OCI-LY7 (cell line): ENCODE measurements around the gene SYTL2. TPM values are rescaled to one million over a fixed set of nuclear protein-coding genes. Genes with fewer than 3 reads are reported as not detected.

ENCODE experiments used
- BruUV-seq: library from RNA; stranded (reverse); fragments of 400-500 nt; replicated peaks from 2 replicates; lab custom pipeline; 2021; lab: Mats Ljungman, UMichigan
- CTCF ChIA-PET: fragments of 300-600 bp; sonication (Branson Sonifier 250); formaldehyde crosslinking; loops from one replicate; lab custom pipeline; 2022; ENCODE audit warnings: antibody characterized with exemption; ENCODE audit not compliant: unreplicated experiment; lab: Charles Lee
- POLR2A ChIA-PET: fragments of 300-600 bp; sonication (Branson Sonifier 250); formaldehyde crosslinking; loops from one replicate; lab custom pipeline; 2022; ENCODE audit warnings: antibody characterized with exemption; lab: Charles Lee
- DNase-seq: peaks from one replicate; pipeline ENCODE4 v3.0.0-alpha.2; 2015; ENCODE audit warnings: low spot score
- H2AFZ ChIP-seq: fragments of 200-600 bp; sonication (generic), shearing (Covaris generic); 2 replicates; pipeline ENCODE4 v1.6.1; 2014; ENCODE audit warnings: mild to moderate bottlenecking, antibody characterized with exemption, low read length, moderate library complexity
- H3K27ac ChIP-seq: fragments of 200-600 bp; sonication (generic); 2 replicates; pipeline ENCODE4 v1.5.1; 2014; ENCODE audit warnings: mixed run types, low read depth, mild to moderate bottlenecking, moderate library complexity, low read length, inconsistent platforms; ENCODE audit not compliant: poor library complexity, severe bottlenecking
- H3K36me3 ChIP-seq: fragments of 200-600 bp; sonication (generic); 2 replicates; pipeline ENCODE4 v1.6.1; 2014; ENCODE audit warnings: mild to moderate bottlenecking, antibody characterized with exemption, low read length, moderate library complexity, mixed read lengths; ENCODE audit not compliant: insufficient read depth
- H3K4me1 ChIP-seq: fragments of 200-600 bp; sonication (generic); 2 replicates; pipeline ENCODE4 v1.5.1; 2014; ENCODE audit warnings: mild to moderate bottlenecking, low read length; ENCODE audit not compliant: insufficient read depth, poor library complexity, severe bottlenecking
- H3K4me2 ChIP-seq: fragments of 200-600 bp; sonication (generic); 2 replicates; pipeline ENCODE4 v1.6.1; 2014; ENCODE audit warnings: mild to moderate bottlenecking, low read length
- H3K4me3 ChIP-seq: fragments of 200-600 bp; sonication (generic); 2 replicates; pipeline ENCODE4 v1.5.1; 2014; ENCODE audit warnings: mild to moderate bottlenecking, low read depth, low read length; ENCODE audit not compliant: poor library complexity, severe bottlenecking
- H3K79me2 ChIP-seq: fragments of 200-600 bp; sonication (generic); 2 replicates; pipeline ENCODE4 v1.6.1; 2016; ENCODE audit warnings: low read depth, mild to moderate bottlenecking, low read length, moderate library complexity, mixed read lengths; ENCODE audit not compliant: insufficient read depth
- H3K9me2 ChIP-seq: fragments of 200-600 bp; sonication (generic); 2 replicates; pipeline ENCODE4 v1.6.1; 2016; ENCODE audit warnings: mild to moderate bottlenecking, low read length, mixed read lengths; ENCODE audit not compliant: insufficient read depth
- H3K9me3 ChIP-seq: fragments of 200-600 bp; sonication (generic); 2 replicates; pipeline ENCODE4 v1.6.1; 2014; ENCODE audit warnings: mild to moderate bottlenecking, mixed run types, low read length, mixed read lengths
- H4K20me1 ChIP-seq: fragments of 200-600 bp; sonication (generic); 2 replicates; pipeline ENCODE4 v1.6.1; 2014; ENCODE audit warnings: mild to moderate bottlenecking, antibody characterized with exemption, low read length, moderate library complexity, mixed read lengths; ENCODE audit not compliant: insufficient read depth
- EZH2phosphoT487 ChIP-seq: fragments of 200-600 bp; sonication (generic); IDR thresholded peaks from 2 replicates; pipeline ENCODE4 v1.6.1; 2018; ENCODE audit warnings: low read depth, borderline replicate concordance, mild to moderate bottlenecking, mixed run types, antibody characterized with exemption, low read length, moderate library complexity, mixed read lengths
- intact Hi-C: fragments of 100-400 bp; cut with micrococcal nuclease; formaldehyde crosslinking; loops from one replicate; pipeline ENCODE4 v1.10.0; 2022; ENCODE audit not compliant: unreplicated experiment
- total RNA-seq, 2 experiments: library from RNA; depleted of rRNA in 1 of 2; stranded (reverse); fragments of >200 nt in 1 of 2; shearing (Covaris generic) in 1 of 2; gene quantifications; 2 replicates each; pipeline ENCODE4 v1.2.3, GENCODE V29; 2014 to 2022
- TF ChIP-seq, protein P1 (sequence below): fragments of 200-600 bp; sonication (generic); conservative IDR thresholded peaks from 2 replicates; pipeline ENCODE4 v1.5.1; 2014; ENCODE audit warnings: mild to moderate bottlenecking, antibody characterized with exemption, low read length, moderate library complexity, mixed read lengths

SYTL2 gene
- total RNA-seq, 2 experiments from 2014 or later, result 2.6 to 5.1 TPM

DNA sequence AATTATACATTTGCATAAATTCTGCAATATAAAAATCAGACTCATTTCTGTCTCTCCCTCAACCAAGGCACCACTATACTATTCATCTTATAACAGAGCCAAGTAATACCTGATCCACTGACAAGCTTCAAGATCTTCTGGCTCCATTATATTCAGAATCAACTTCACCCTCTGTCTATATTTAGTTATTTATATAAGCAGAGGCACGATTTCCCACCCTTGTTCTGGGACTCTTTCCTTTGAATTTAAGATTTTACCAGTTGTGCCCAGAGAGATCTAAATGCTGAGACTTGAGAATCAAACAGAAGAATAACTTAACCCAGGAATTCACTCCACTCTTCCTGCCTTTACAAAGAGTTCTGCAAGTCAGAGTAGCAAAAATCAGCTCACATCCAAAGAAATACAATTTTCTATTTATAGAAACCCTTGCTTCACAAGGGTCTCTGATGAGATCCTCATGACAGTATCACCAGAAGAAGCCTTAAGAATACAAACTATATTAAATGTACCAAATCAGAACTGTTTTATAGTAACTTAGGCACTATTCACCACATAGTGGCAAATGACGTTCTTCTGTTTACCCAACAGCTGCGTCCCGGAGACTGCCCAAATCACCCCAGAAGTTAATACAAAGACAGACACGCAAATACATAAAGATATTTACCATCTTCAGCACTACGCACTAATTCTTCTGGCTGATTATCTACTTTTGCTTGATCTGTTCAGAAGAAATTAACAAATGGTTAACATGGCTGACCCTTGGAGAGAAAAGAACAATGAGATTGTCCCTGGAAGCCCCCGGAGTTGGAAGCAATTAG lies 92.6 kb downstream of the SYTL2 start:
- H3K4me2 ChIP-seq, result no peak overlapping the region
- no peak for TF ChIP-seq EZH2phosphoT487
- TF ChIP-seq, protein P1, sequence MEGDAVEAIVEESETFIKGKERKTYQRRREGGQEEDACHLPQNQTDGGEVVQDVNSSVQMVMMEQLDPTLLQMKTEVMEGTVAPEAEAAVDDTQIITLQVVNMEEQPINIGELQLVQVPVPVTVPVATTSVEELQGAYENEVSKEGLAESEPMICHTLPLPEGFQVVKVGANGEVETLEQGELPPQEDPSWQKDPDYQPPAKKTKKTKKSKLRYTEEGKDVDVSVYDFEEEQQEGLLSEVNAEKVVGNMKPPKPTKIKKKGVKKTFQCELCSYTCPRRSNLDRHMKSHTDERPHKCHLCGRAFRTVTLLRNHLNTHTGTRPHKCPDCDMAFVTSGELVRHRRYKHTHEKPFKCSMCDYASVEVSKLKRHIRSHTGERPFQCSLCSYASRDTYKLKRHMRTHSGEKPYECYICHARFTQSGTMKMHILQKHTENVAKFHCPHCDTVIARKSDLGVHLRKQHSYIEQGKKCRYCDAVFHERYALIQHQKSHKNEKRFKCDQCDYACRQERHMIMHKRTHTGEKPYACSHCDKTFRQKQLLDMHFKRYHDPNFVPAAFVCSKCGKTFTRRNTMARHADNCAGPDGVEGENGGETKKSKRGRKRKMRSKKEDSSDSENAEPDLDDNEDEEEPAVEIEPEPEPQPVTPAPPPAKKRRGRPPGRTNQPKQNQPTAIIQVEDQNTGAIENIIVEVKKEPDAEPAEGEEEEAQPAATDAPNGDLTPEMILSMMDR, result no peak
- H3K4me3 ChIP-seq, result no peak overlapping the region
- ChIA-PET POLR2A (interaction anchor here (0.7 kb wide), 1 partner anchor 680 kb away, joined by 3 read pairs; no protein-coding TSS in a partner anchor), CTCF (no interaction called here)
- intact Hi-C loops, result no loop called here
- BruUV-seq, result no TSS peak
- no peaks in the 10 kb centered on the region for H3K36me3 ChIP-seq
- no peaks in the 10 kb centered on the region for H4K20me1 ChIP-seq
- H3K27ac ChIP-seq, result no peak overlapping the region
- no peaks in the 10 kb centered on the region for H3K79me2 ChIP-seq
- no peak for DNase-seq
- no peaks in the 10 kb centered on the region for H3K4me1 ChIP-seq
- H3K9me2 ChIP-seq, result no peaks in the 10 kb centered on the region
- no peak overlapping the region for H2AFZ ChIP-seq
- H3K9me3 ChIP-seq, result no peaks in the 10 kb centered on the region

DNA sequence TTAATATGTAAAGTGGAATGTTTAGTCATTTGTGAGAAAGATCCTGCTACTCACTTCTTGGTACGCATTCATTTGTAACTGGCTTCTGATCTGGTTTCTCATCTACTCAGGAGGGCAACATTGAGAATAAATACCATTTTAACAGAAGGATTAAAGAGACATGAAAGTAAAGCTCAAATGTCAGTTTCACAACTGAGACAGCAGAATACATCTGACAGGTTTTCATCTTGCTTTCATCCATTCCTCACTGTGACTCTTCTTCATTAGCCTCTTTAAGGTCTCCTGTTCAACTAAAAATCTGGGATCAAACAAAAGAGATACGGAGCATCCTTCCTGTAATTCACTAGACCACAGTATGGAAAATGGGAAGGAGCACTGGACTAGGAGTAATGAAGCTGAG lies 93.5 kb downstream of the SYTL2 start:
- no peak overlapping the region for H3K4me2 ChIP-seq
- no peaks in the 10 kb centered on the region for H3K9me2 ChIP-seq
- no peak overlapping the region for H3K27ac ChIP-seq
- TF ChIP-seq, protein P1, result no peak
- no peak for TF ChIP-seq EZH2phosphoT487
- H3K36me3 ChIP-seq, result no peaks in the 10 kb centered on the region
- H3K4me3 ChIP-seq, result no peak overlapping the region
- H3K79me2 ChIP-seq, result no peaks in the 10 kb centered on the region
- no peaks in the 10 kb centered on the region for H4K20me1 ChIP-seq
- no peak overlapping the region for H2AFZ ChIP-seq
- CTCF ChIA-PET, result no interaction called here
- POLR2A ChIA-PET, result no interaction called here
- DNase-seq, result no peak
- H3K4me1 ChIP-seq, result no peaks in the 10 kb centered on the region
- intact Hi-C loops, result no loop called here
- no peaks in the 10 kb centered on the region for H3K9me3 ChIP-seq
- BruUV-seq, result no TSS peak

- no peak for DNase-seq
- CTCF ChIA-PET, result no interaction called here
- H2AFZ ChIP-seq, result no peak overlapping the region
- no peaks in the 10 kb centered on the region for H3K36me3 ChIP-seq
- no peak overlapping the region for H3K27ac ChIP-seq
- H3K9me2 ChIP-seq, result no peaks in the 10 kb centered on the region
- POLR2A ChIA-PET, result interaction anchor here (1.0 to 1.4 kb wide), 3 partner anchors 10 to 24 kb away, joined by 3 to 10 read pairs (median 4); no protein-coding TSS in a partner anchor
- intact Hi-C loops, result no loop called here
- no TSS peak for BruUV-seq
- H4K20me1 ChIP-seq, result no peaks in the 10 kb centered on the region
- no peak overlapping the region for H3K4me3 ChIP-seq
- no peaks in the 10 kb centered on the region for H3K4me1 ChIP-seq
- H3K79me2 ChIP-seq, result no peaks in the 10 kb centered on the region
- no peak overlapping the region for H3K4me2 ChIP-seq
- H3K9me3 ChIP-seq, result no peaks in the 10 kb centered on the region
- TF ChIP-seq EZH2phosphoT487, result no peak
- TF ChIP-seq, protein P1, result no peak
Observed at GRCh38 chr11:85712953-85713352, 98.0 kb downstream of the SYTL2 start.
